ENCODE results near the gene ESR1. TPM values are rescaled to one million over a fixed set of nuclear protein-coding genes. Genes with fewer than 3 reads are reported as not detected.
A peak's percentile ranks its signal among the peaks of the same experiment; 100 is the strongest.

ESR1 gene
- polyA plus RNA-seq, 1 donor (not counting 4 experiments of a cell fraction or from before 2014, with no cell fraction given): 0.22 TPM

- Histone ChIP-seq H3K9me3 (ENCODE audit: control insufficient read depth, low read depth, low read length) (no peaks in the 10 kb centered on the region), H2AFZ (ENCODE audit: control insufficient read depth, low read length) (peak overlapping the region; percentile 95), H3K4me3 (ENCODE audit: control insufficient read depth in 2 of 3, extremely low read depth in 1 of 3, insufficient read depth in 2 of 3, low read depth in 1 of 3, low read length in 3 of 3) (peak overlapping the region; percentile 28 to 73 (median 69)), H3K4me1 (ENCODE audit: control insufficient read depth, extremely low read depth, insufficient read depth, low read length) (peaks cover 18% of the 10 kb centered on the region), H3K36me3 (ENCODE audit: control insufficient read depth in 2 of 2, extremely low read depth in 1 of 2, insufficient read depth in 2 of 2, low read length in 2 of 2) (no peaks in the 10 kb centered on the region), H3K9me1 (ENCODE audit: control insufficient read depth, extremely low read depth, insufficient read depth, low read length) (no peaks in the 10 kb centered on the region), H3K4me2 (ENCODE audit: control insufficient read depth, extremely low read depth, insufficient read depth, low read depth, low read length) (peak overlapping the region; percentile 89), H3K27me3 (ENCODE audit: control insufficient read depth, extremely low read depth, insufficient read depth, low read length) (no peaks in the 10 kb centered on the region), H3K79me2 (ENCODE audit: control insufficient read depth, insufficient read depth, low read length) (no peaks in the 10 kb centered on the region), H4K20me1 (ENCODE audit: control insufficient read depth, extremely low read depth, insufficient read depth, low read length) (no peaks in the 10 kb centered on the region), H3K9ac (ENCODE audit: control insufficient read depth, extremely low read depth, insufficient read depth, low read length) (peak overlapping the region; percentile 66), H3K27ac (ENCODE audit: control insufficient read depth, insufficient read depth, low read length) (peak overlapping the region; percentile 62)
- peak; percentile 46 for DNase-seq (ENCODE audit: low read depth, low spot score)
- dilution Hi-C loops (cut with MboI; ENCODE audit: extremely low pct_ligation_motif_present, low sequenced_read_pairs): no loop called here
- peak; percentile 9 for FAIRE-seq
- peak; percentile 18 to 55 (median 52) for TF ChIP-seq CTCF (optimal IDR thresholded peaks at IDR 0.05 in 1 of 3, IDR thresholded peaks at IDR 0.05 in 1 of 3, conservative IDR thresholded peaks at IDR 0.05 in 1 of 3; ENCODE audit: extremely low read depth in 1 of 3, insufficient read depth in 2 of 3, low read length in 3 of 3)
- no peak for TF ChIP-seq EZH2 (IDR thresholded peaks at IDR 0.05; ENCODE audit: low read length)
Observed at GRCh38 chr6:151763303-151763702, 44.2 kb upstream of the ESR1 start.

- TF ChIP-seq EZH2 (IDR thresholded peaks at IDR 0.05; ENCODE audit: low read length): no peak
- TF ChIP-seq CTCF (optimal IDR thresholded peaks at IDR 0.05 in 1 of 3, IDR thresholded peaks at IDR 0.05 in 1 of 3, conservative IDR thresholded peaks at IDR 0.05 in 1 of 3; ENCODE audit: extremely low read depth in 1 of 3, insufficient read depth in 2 of 3, low read length in 3 of 3): peak; percentile 78 to 88 (median 78)
- no peaks in the 10 kb centered on the region for H3K79me2 ChIP-seq (ENCODE audit: control insufficient read depth, insufficient read depth, low read length)
- peak; percentile 93 for FAIRE-seq
- peak; percentile 88 for DNase-seq (ENCODE audit: low read depth, low spot score)
- H3K4me3 ChIP-seq (ENCODE audit: control insufficient read depth in 2 of 3, extremely low read depth in 1 of 3, insufficient read depth in 2 of 3, low read depth in 1 of 3, low read length in 3 of 3): peak overlapping the region; percentile 28 to 73 (median 69)
- H3K9me1 ChIP-seq (ENCODE audit: control insufficient read depth, extremely low read depth, insufficient read depth, low read length): no peaks in the 10 kb centered on the region
- no peaks in the 10 kb centered on the region for H3K9me3 ChIP-seq (ENCODE audit: control insufficient read depth, low read depth, low read length)
- peak overlapping the region; percentile 95 for H2AFZ ChIP-seq (ENCODE audit: control insufficient read depth, low read length)
- peaks cover 18% of the 10 kb centered on the region for H3K4me1 ChIP-seq (ENCODE audit: control insufficient read depth, extremely low read depth, insufficient read depth, low read length)
- H4K20me1 ChIP-seq (ENCODE audit: control insufficient read depth, extremely low read depth, insufficient read depth, low read length): no peaks in the 10 kb centered on the region
- no peaks in the 10 kb centered on the region for H3K27me3 ChIP-seq (ENCODE audit: control insufficient read depth, extremely low read depth, insufficient read depth, low read length)
- H3K36me3 ChIP-seq (ENCODE audit: control insufficient read depth in 2 of 2, extremely low read depth in 1 of 2, insufficient read depth in 2 of 2, low read length in 2 of 2): no peaks in the 10 kb centered on the region
- H3K4me2 ChIP-seq (ENCODE audit: control insufficient read depth, extremely low read depth, insufficient read depth, low read depth, low read length): peak overlapping the region; percentile 89
- dilution Hi-C loops (cut with MboI; ENCODE audit: extremely low pct_ligation_motif_present, low sequenced_read_pairs): no loop called here
- peak overlapping the region; percentile 66 for H3K9ac ChIP-seq (ENCODE audit: control insufficient read depth, extremely low read depth, insufficient read depth, low read length)
- peak overlapping the region; percentile 62 for H3K27ac ChIP-seq (ENCODE audit: control insufficient read depth, insufficient read depth, low read length)
Observed at GRCh38 chr6:151763938-151764680, 43.4 kb upstream of the ESR1 start.

Data from keratinocyte (primary cell).